IPS-18a (cell line): ENCODE data around the gene CD99L2.

ENCODE experiments used
- H3K27ac ChIP-seq: one replicate; pipeline ENCODE4 v1.5.1; 2013; ENCODE audit warnings: low read length
- H3K27me3 ChIP-seq: one replicate; pipeline ENCODE4 v1.6.1; 2013; ENCODE audit warnings: mild to moderate bottlenecking, low read length; ENCODE audit not compliant: control insufficient read depth, insufficient read depth
- H3K36me3 ChIP-seq: one replicate; pipeline ENCODE4 v1.6.1; 2013; ENCODE audit warnings: low read depth, low read length; ENCODE audit not compliant: control insufficient read depth
- H3K4me1 ChIP-seq: one replicate; pipeline ENCODE4 v1.6.1; 2013; ENCODE audit warnings: low read depth, low read length; ENCODE audit not compliant: control insufficient read depth
- H3K4me3 ChIP-seq: one replicate; pipeline ENCODE4 v1.5.1; 2013; ENCODE audit warnings: low read length
- H3K9ac ChIP-seq: one replicate; pipeline ENCODE4 v1.6.1; 2013; ENCODE audit warnings: mild to moderate bottlenecking, low read length, moderate library complexity
- H3K9me3 ChIP-seq: one replicate; pipeline ENCODE4 v1.6.1; 2013; ENCODE audit warnings: low read depth, low read length; ENCODE audit not compliant: control insufficient read depth

CD99L2 gene

GRCh38 chrX:150871341-150871811 lies 27.1 kb downstream of the CD99L2 start:
- H3K36me3 ChIP-seq: peaks cover 4% of the 10 kb centered on the region
- no peak overlapping the region for H3K27ac ChIP-seq
- H3K9ac ChIP-seq: no peak overlapping the region
- no peaks in the 10 kb centered on the region for H3K4me1 ChIP-seq
- H3K4me3 ChIP-seq: no peak overlapping the region
- no peaks in the 10 kb centered on the region for H3K27me3 ChIP-seq
- H3K9me3 ChIP-seq: peaks cover 15% of the 10 kb centered on the region

- no peaks in the 10 kb centered on the region for H3K4me1 ChIP-seq
- no peak overlapping the region for H3K9ac ChIP-seq
- no peaks in the 10 kb centered on the region for H3K36me3 ChIP-seq
- no peaks in the 10 kb centered on the region for H3K27me3 ChIP-seq
- no peak overlapping the region for H3K4me3 ChIP-seq
- H3K9me3 ChIP-seq: peaks cover 10% of the 10 kb centered on the region
- no peak overlapping the region for H3K27ac ChIP-seq
Observed at GRCh38 chrX:150870487-150871340, 27.8 kb downstream of the CD99L2 start.

GRCh38 chrX:150870029-150870428 lies 28.4 kb downstream of the CD99L2 start:
- Histone ChIP-seq H3K4me1 (no peaks in the 10 kb centered on the region), H3K9me3 (peaks cover 3% of the 10 kb centered on the region), H3K9ac (no peak overlapping the region), H3K36me3 (no peaks in the 10 kb centered on the region), H3K27me3 (no peaks in the 10 kb centered on the region), H3K27ac (no peak overlapping the region), H3K4me3 (no peak overlapping the region)

- H3K4me1 ChIP-seq: no peaks in the 10 kb centered on the region
Observed at GRCh38 chrX:150869450-150869849, 29.0 kb downstream of the CD99L2 start.

GRCh38 chrX:150868625-150869024 lies 29.8 kb downstream of the CD99L2 start:
- H3K9ac ChIP-seq: no peak overlapping the region
- H3K4me3 ChIP-seq: no peak overlapping the region
- no peaks in the 10 kb centered on the region for H3K27me3 ChIP-seq
- peaks cover 8% of the 10 kb centered on the region for H3K9me3 ChIP-seq
- H3K36me3 ChIP-seq: no peaks in the 10 kb centered on the region
- no peak overlapping the region for H3K27ac ChIP-seq
- no peaks in the 10 kb centered on the region for H3K4me1 ChIP-seq

More at GRCh38 chrX:150869450-150869849, 29.0 kb downstream of the CD99L2 start:
- H3K9me3 ChIP-seq: peaks cover 2% of the 10 kb centered on the region
- H3K36me3 ChIP-seq: no peaks in the 10 kb centered on the region
- H3K4me3 ChIP-seq: no peak overlapping the region
- H3K9ac ChIP-seq: no peak overlapping the region
- no peak overlapping the region for H3K27ac ChIP-seq
- H3K27me3 ChIP-seq: no peaks in the 10 kb centered on the region

- Histone ChIP-seq H3K9me3 (peaks cover 19% of the 10 kb centered on the region), H3K9ac (no peak overlapping the region), H3K36me3 (no peaks in the 10 kb centered on the region), H3K4me1 (no peaks in the 10 kb centered on the region), H3K4me3 (no peak overlapping the region), H3K27me3 (no peaks in the 10 kb centered on the region), H3K27ac (no peak overlapping the region)
Observed at GRCh38 chrX:150864127-150864526, 34.3 kb downstream of the CD99L2 start.

- Histone ChIP-seq H3K9ac (no peak overlapping the region), H3K9me3 (peaks cover 19% of the 10 kb centered on the region), H3K36me3 (no peaks in the 10 kb centered on the region), H3K4me1 (no peaks in the 10 kb centered on the region), H3K27ac (no peak overlapping the region), H3K4me3 (no peak overlapping the region), H3K27me3 (no peaks in the 10 kb centered on the region)
Observed at GRCh38 chrX:150863191-150863590, 35.3 kb downstream of the CD99L2 start.

GRCh38 chrX:150857453-150857852 lies 41.0 kb downstream of the CD99L2 start:
- Histone ChIP-seq H3K36me3 (no peaks in the 10 kb centered on the region), H3K4me3 (no peak overlapping the region), H3K9me3 (peaks cover 12% of the 10 kb centered on the region), H3K27ac (no peak overlapping the region), H3K4me1 (no peaks in the 10 kb centered on the region), H3K27me3 (no peaks in the 10 kb centered on the region), H3K9ac (no peak overlapping the region)

- Histone ChIP-seq H3K4me3 (no peak overlapping the region), H3K9me3 (peaks cover 9% of the 10 kb centered on the region), H3K4me1 (no peaks in the 10 kb centered on the region), H3K27ac (no peak overlapping the region), H3K9ac (no peak overlapping the region), H3K27me3 (no peaks in the 10 kb centered on the region), H3K36me3 (no peaks in the 10 kb centered on the region)
Observed at GRCh38 chrX:150856785-150857184, 41.7 kb downstream of the CD99L2 start.

- no peaks in the 10 kb centered on the region for H3K36me3 ChIP-seq
- peaks cover 9% of the 10 kb centered on the region for H3K9me3 ChIP-seq
- no peaks in the 10 kb centered on the region for H3K27me3 ChIP-seq
- no peak overlapping the region for H3K27ac ChIP-seq
- no peaks in the 10 kb centered on the region for H3K4me1 ChIP-seq
- H3K4me3 ChIP-seq: no peak overlapping the region
- H3K9ac ChIP-seq: no peak overlapping the region
Observed at GRCh38 chrX:150856101-150856500, 42.4 kb downstream of the CD99L2 start.

GRCh38 chrX:150854856-150855255 lies 43.6 kb downstream of the CD99L2 start:
- H3K4me3 ChIP-seq: no peak overlapping the region
- H3K27ac ChIP-seq: no peak overlapping the region
- peaks cover 1% of the 10 kb centered on the region for H3K9me3 ChIP-seq
- H3K27me3 ChIP-seq: no peaks in the 10 kb centered on the region
- no peak overlapping the region for H3K9ac ChIP-seq
- H3K36me3 ChIP-seq: no peaks in the 10 kb centered on the region
- no peaks in the 10 kb centered on the region for H3K4me1 ChIP-seq
